Endothelial cell of umbilical vein (primary cell): ENCODE data around the gene GTF2H1. TPM values are rescaled to one million over a fixed set of nuclear protein-coding genes. Genes with fewer than 3 reads are reported as not detected.

Experiments
- BruUV-seq: library from RNA; stranded (reverse); fragments of 400-500 nt; replicated peaks from 2 replicates; lab custom pipeline; 2021; lab: Mats Ljungman, UMichigan
- CTCF ChIA-PET: fragments of 300-600, 350-600 bp; sonication (Branson Sonifier 250); formaldehyde crosslinking; loops from one replicate; lab custom pipeline; 2021; ENCODE audit warnings: antibody characterized with exemption, inconsistent platforms; lab: Charles Lee
- POLR2A ChIA-PET: fragments of 300-600, 350-600 bp; sonication (Branson Sonifier 250); formaldehyde crosslinking; loops from one replicate; lab custom pipeline; 2021; ENCODE audit warnings: antibody characterized with exemption, inconsistent platforms; lab: Charles Lee
- DNase-seq: peaks from one replicate; pipeline ENCODE4 v3.0.0-alpha.2; 2011; ENCODE audit warnings: low read depth, low spot score
- FAIRE-seq: peaks from 2 replicates; lab custom pipeline; 2011; peaks lifted over from hg19 to GRCh38; lab: Jason Lieb, UNC
- H2AFZ ChIP-seq: 2 replicates; pipeline ENCODE4 v1.6.0; 2012; ENCODE audit warnings: low read depth, low read length, control low read depth, inconsistent platforms
- H3K27ac ChIP-seq: 2 replicates; pipeline ENCODE4 v1.5.1; 2011; ENCODE audit warnings: low read depth, mild to moderate bottlenecking, control low read depth, low read length, moderate library complexity; ENCODE audit not compliant: insufficient read depth
- H3K27me3 ChIP-seq, 2 experiments: 2 replicates each; pipeline versions ENCODE4 v1.6.0 to v1.6.1; 2011; ENCODE audit warnings: low read length in 2 of 2, mixed read lengths in 1 of 2; ENCODE audit not compliant: control insufficient read depth in 2 of 2, insufficient read depth in 2 of 2
- H3K36me3 ChIP-seq, 2 experiments: 2 replicates in 1 of 2; 3 replicates in 1 of 2; pipeline ENCODE4 v1.5.1; 2011; ENCODE audit warnings: low read length in 2 of 2, mild to moderate bottlenecking in 1 of 2, moderate library complexity in 1 of 2; ENCODE audit not compliant: control insufficient read depth in 2 of 2, insufficient read depth in 2 of 2; ENCODE audit errors: extremely low read depth in 1 of 2
- H3K4me1 ChIP-seq: 3 replicates; pipeline ENCODE4 v1.5.1; 2011; ENCODE audit warnings: mild to moderate bottlenecking, low read length; ENCODE audit not compliant: control insufficient read depth, insufficient read depth; ENCODE audit errors: extremely low read depth
- H3K4me2 ChIP-seq: 2 replicates; pipeline ENCODE4 v1.6.1; 2011; ENCODE audit warnings: low read length, control low read depth, mixed read lengths; ENCODE audit not compliant: insufficient read depth
- H3K4me3 ChIP-seq, 3 experiments: fragments of 200-600 bp in 1 of 3; sonication (generic), shearing (Covaris generic) in 1 of 3; replicated peaks in 1 of 3; 2 replicates each; pipeline ENCODE4 v1.5.1; 2011 to 2016; ENCODE audit warnings: control low read depth in 3 of 3, low read length in 3 of 3, mild to moderate bottlenecking in 2 of 3, inconsistent platforms in 1 of 3, low read depth in 1 of 3, moderate library complexity in 1 of 3; ENCODE audit not compliant: insufficient read depth in 1 of 3
- H3K79me2 ChIP-seq: 2 replicates; pipeline ENCODE4 v1.6.0; 2012; ENCODE audit warnings: low read length, inconsistent platforms; ENCODE audit not compliant: control insufficient read depth, insufficient read depth
- H3K9ac ChIP-seq: replicated peaks from 2 replicates; pipeline ENCODE3; 2011; ENCODE audit warnings: low read length, control low read depth; ENCODE audit not compliant: insufficient read depth; ENCODE audit errors: extremely low read depth
- H3K9me1 ChIP-seq: replicated peaks from 3 replicates; pipeline ENCODE4 v1.6.0; 2011; ENCODE audit warnings: mild to moderate bottlenecking, low read length; ENCODE audit not compliant: control insufficient read depth, insufficient read depth; ENCODE audit errors: extremely low read depth
- H3K9me3 ChIP-seq: replicated peaks from 2 replicates; pipeline ENCODE4 v1.5.1; 2012; ENCODE audit warnings: low read length, inconsistent platforms; ENCODE audit not compliant: control insufficient read depth, insufficient read depth
- H4K20me1 ChIP-seq: replicated peaks from 2 replicates; pipeline ENCODE3; 2011; ENCODE audit warnings: mild to moderate bottlenecking, low read length; ENCODE audit not compliant: control insufficient read depth, insufficient read depth; ENCODE audit errors: extremely low read depth
- EZH2 ChIP-seq: IDR thresholded peaks from 2 replicates; pipeline ENCODE4 v1.6.1; 2012; ENCODE audit warnings: borderline replicate concordance, low read depth, mild to moderate bottlenecking, moderate library complexity, low read length, inconsistent platforms; ENCODE audit not compliant: severe bottlenecking
- FOS ChIP-seq: IDR thresholded peaks from 2 replicates; pipeline ENCODE4 v1.6.1; 2011; ENCODE audit warnings: mild to moderate bottlenecking, low read length, moderate library complexity, borderline replicate concordance; ENCODE audit not compliant: insufficient read depth
- GATA2 ChIP-seq: IDR thresholded peaks from 2 replicates; pipeline ENCODE4 v1.7.0; 2011; ENCODE audit warnings: low read depth, mild to moderate bottlenecking, moderate library complexity, mixed read lengths, low read length; ENCODE audit not compliant: insufficient read length, insufficient read depth
- JUN ChIP-seq: IDR thresholded peaks from 2 replicates; pipeline ENCODE4 v1.6.1; 2011; ENCODE audit warnings: borderline replicate concordance, low read depth; ENCODE audit not compliant: insufficient read length, insufficient read depth
- MAX ChIP-seq: IDR thresholded peaks from 2 replicates; pipeline ENCODE4 v1.6.1; 2011; ENCODE audit not compliant: insufficient read depth, insufficient read length
- MYC ChIP-seq: IDR thresholded peaks from one replicate; pipeline ENCODE4 v1.6.1; 2011; ENCODE audit warnings: mild to moderate bottlenecking, low read depth, low read length
- POLR2A ChIP-seq: IDR thresholded peaks from 2 replicates; pipeline ENCODE4 v1.6.1; 2012; ENCODE audit warnings: low read depth, mild to moderate bottlenecking, control low read depth, low read length
- POLR2AphosphoS5 ChIP-seq: IDR thresholded peaks from 2 replicates; pipeline ENCODE4 v1.6.1; 2012; ENCODE audit warnings: low read depth, mild to moderate bottlenecking, control low read depth, low read length, moderate library complexity; ENCODE audit not compliant: insufficient read depth
- dilution Hi-C: fragments of 300-500 bp; cut with MboI; formaldehyde crosslinking; loops from one replicate; pipeline ENCODE4 v1.15.0; 2019; ENCODE audit warnings: low sequenced_read_pairs; ENCODE audit not compliant: extremely low pct_ligation_motif_present
- intact Hi-C: fragments of 100-400 bp; cut with micrococcal nuclease; formaldehyde crosslinking; loops from one replicate; pipeline ENCODE4 v1.10.0; 2022
- polyA plus RNA-seq, 4 experiments: library from polyadenylated mRNA; depleted of rRNA in 3 of 4; stranded (reverse) in 3 of 4; unstranded in 1 of 4; fragments of >200 nt; gene quantifications; 2 replicates each; pipeline versions ENCODE4 v1.2.1 to v1.2.3, GENCODE V29; 2011 to 2012; ENCODE audit warnings: missing spikeins in 1 of 4
- total RNA-seq: library from RNA; stranded (reverse); gene quantifications from 2 replicates; pipeline ENCODE4 v1.2.3, GENCODE V29; 2021
- TF ChIP-seq, protein P1 (sequence below), 2 donors: IDR thresholded peaks; 1 replicate in 1 of 2; 2 replicates in 1 of 2; pipeline ENCODE4 v1.5.1; 2011; ENCODE audit warnings: low read length in 2 of 2, mild to moderate bottlenecking in 2 of 2, moderate library complexity in 2 of 2, control low read depth in 1 of 2, inconsistent platforms in 1 of 2, low read depth in 1 of 2; ENCODE audit not compliant: insufficient read depth in 1 of 2; ENCODE audit errors: extremely low read depth in 1 of 2

The GTF2H1 gene
- total and polyA plus RNA-seq, 2 donors (not counting 3 experiments of a cell fraction or from before 2014, with no cell fraction given), result 15.7 to 47.7 TPM

DNA sequence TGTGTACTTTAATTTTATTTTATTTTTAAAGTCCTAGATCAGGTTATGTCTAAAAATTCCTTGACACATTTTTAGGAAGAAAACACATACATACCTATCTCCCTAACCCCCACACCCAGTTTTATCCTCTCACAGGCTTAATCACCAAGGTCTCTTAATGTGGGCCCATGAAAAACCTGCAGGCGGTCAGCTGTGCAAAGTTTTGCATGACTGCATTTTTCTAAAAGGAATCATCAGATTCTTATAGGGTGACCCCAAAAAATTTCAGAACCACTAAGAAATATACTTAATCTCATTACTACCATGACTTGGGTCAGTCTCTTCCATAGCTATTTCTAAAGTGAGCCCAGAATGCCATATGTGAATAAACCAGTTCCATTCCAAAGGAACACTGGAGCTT is 36.5 kb upstream of the GTF2H1 start:
- DNase-seq (no peak), FAIRE-seq (no peak)
- Histone ChIP-seq H3K9ac (no peak overlapping the region), H4K20me1 (no peaks in the 10 kb centered on the region), H3K27ac (no peak overlapping the region), H3K79me2 (no peaks in the 10 kb centered on the region), H3K9me3 (no peaks in the 10 kb centered on the region), H3K4me1 (no peaks in the 10 kb centered on the region), H3K36me3 (peaks cover 2 to 17% of the 10 kb centered on the region in 2 experiments), H3K9me1 (no peaks in the 10 kb centered on the region), H2AFZ (no peak overlapping the region), H3K27me3 (no peaks in the 10 kb centered on the region), H3K4me3 (no peak overlapping the region), H3K4me2 (no peak overlapping the region)
- ChIA-PET CTCF (interaction anchor here (1.3 kb wide), 1 partner anchor 10 kb away, joined by 4 read pairs; no protein-coding TSS in a partner anchor), POLR2A (no interaction called here)
- BruUV-seq, result no TSS peak
- intact Hi-C loops (no loop called here), dilution Hi-C loops (no loop called here)
- TF ChIP-seq MAX (no peak), JUN (no peak), MYC (no peak), GATA2 (no peak), EZH2 (no peak), POLR2A (no peak)

GRCh38 chr11:18288911-18289310 is 33.5 kb upstream of the GTF2H1 start:
- Histone ChIP-seq H3K9ac (no peak overlapping the region), H2AFZ (no peak overlapping the region), H3K9me1 (no peaks in the 10 kb centered on the region), H3K27ac (no peak overlapping the region), H3K9me3 (no peaks in the 10 kb centered on the region), H4K20me1 (no peaks in the 10 kb centered on the region), H3K79me2 (no peaks in the 10 kb centered on the region), H3K4me3 (no peak overlapping the region), H3K4me1 (no peaks in the 10 kb centered on the region), H3K36me3 (peaks cover 5 to 19% of the 10 kb centered on the region in 2 experiments), H3K4me2 (no peak overlapping the region), H3K27me3 (no peaks in the 10 kb centered on the region)
- TF ChIP-seq, protein P1, sequence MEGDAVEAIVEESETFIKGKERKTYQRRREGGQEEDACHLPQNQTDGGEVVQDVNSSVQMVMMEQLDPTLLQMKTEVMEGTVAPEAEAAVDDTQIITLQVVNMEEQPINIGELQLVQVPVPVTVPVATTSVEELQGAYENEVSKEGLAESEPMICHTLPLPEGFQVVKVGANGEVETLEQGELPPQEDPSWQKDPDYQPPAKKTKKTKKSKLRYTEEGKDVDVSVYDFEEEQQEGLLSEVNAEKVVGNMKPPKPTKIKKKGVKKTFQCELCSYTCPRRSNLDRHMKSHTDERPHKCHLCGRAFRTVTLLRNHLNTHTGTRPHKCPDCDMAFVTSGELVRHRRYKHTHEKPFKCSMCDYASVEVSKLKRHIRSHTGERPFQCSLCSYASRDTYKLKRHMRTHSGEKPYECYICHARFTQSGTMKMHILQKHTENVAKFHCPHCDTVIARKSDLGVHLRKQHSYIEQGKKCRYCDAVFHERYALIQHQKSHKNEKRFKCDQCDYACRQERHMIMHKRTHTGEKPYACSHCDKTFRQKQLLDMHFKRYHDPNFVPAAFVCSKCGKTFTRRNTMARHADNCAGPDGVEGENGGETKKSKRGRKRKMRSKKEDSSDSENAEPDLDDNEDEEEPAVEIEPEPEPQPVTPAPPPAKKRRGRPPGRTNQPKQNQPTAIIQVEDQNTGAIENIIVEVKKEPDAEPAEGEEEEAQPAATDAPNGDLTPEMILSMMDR (IDR thresholded peaks at IDR 0.05; ENCODE audit: extremely low read depth in 1 of 2, insufficient read depth in 1 of 2, low read depth in 1 of 2, low read length in 2 of 2), result no peak
- TF ChIP-seq FOS (no peak), POLR2AphosphoS5 (no peak), GATA2 (no peak), MAX (no peak), POLR2A (no peak), MYC (no peak), EZH2 (no peak), JUN (no peak)
- DNase-seq (no peak), FAIRE-seq (no peak)
- intact Hi-C loops (no loop called here), dilution Hi-C loops (no loop called here)
- ChIA-PET POLR2A (no interaction called here), CTCF (no interaction called here)
- no TSS peak for BruUV-seq
